Suprapubic skin (tissue), 4 donors: Measurements from ENCODE around the gene TGFBR3. TPM values are rescaled to one million over a fixed set of nuclear protein-coding genes. Genes with fewer than 3 reads are reported as not detected.

ENCODE experiments used
- DNase-seq, 2 donors: peaks; one replicate each; pipeline ENCODE4 v3.0.0-alpha.2; 2019; ENCODE audit warnings: low spot score in 2 of 2
- H3K27ac ChIP-seq: fragments of 200-600 bp; sonication (generic); one replicate; pipeline ENCODE4 v1.5.1; 2019
- H3K27me3 ChIP-seq: fragments of 200-600 bp; sonication (generic); one replicate; pipeline ENCODE4 v1.5.1; 2019
- H3K36me3 ChIP-seq: fragments of 200-600 bp; sonication (generic); one replicate; pipeline ENCODE4 v1.5.1; 2019
- H3K4me1 ChIP-seq: fragments of 200-600 bp; sonication (generic); one replicate; pipeline ENCODE4 v1.5.1; 2019
- H3K4me3 ChIP-seq: fragments of 200-600 bp; sonication (generic); one replicate; pipeline ENCODE4 v1.5.1; 2019; ENCODE audit warnings: mild to moderate bottlenecking
- H3K9me3 ChIP-seq: fragments of 200-600 bp; sonication (generic); one replicate; pipeline ENCODE4 v1.5.1; 2019
- CTCF ChIP-seq, 2 donors: fragments of 200-600 bp in 1 of 2; fragments of 450-650 bp in 1 of 2; sonication (generic) in 1 of 2; IDR thresholded peaks; one replicate each; pipeline ENCODE4 v1.5.1; 2016 to 2019; ENCODE audit warnings: antibody characterized with exemption in 2 of 2, mild to moderate bottlenecking in 1 of 2, moderate library complexity in 1 of 2
- EP300 ChIP-seq: sonication (generic); formaldehyde crosslinking; IDR thresholded peaks from one replicate; pipeline ENCODE4 v1.6.1; 2017; ENCODE audit warnings: antibody characterized with exemption
- POLR2A ChIP-seq, 2 donors: fragments of 450-650 bp; IDR thresholded peaks; one replicate each; pipeline ENCODE4 v1.6.1; 2017; ENCODE audit warnings: antibody characterized with exemption in 2 of 2, mild to moderate bottlenecking in 2 of 2, moderate library complexity in 2 of 2
- POLR2AphosphoS5 ChIP-seq, 3 donors: sonication (generic); formaldehyde crosslinking; IDR thresholded peaks; one replicate each; pipeline ENCODE4 v1.6.1; 2017; ENCODE audit warnings: antibody characterized with exemption in 3 of 3
- WGBS: methylation state at CpG from one replicate; pipeline ENCODE4 v1.1.5; 2018; 5-methylcytosine and 5-hydroxymethylcytosine counted together
- total RNA-seq, 4 donors: library from RNA; depleted of rRNA; stranded (reverse); fragments of >200 nt; gene quantifications; one replicate each; pipeline ENCODE4 v1.1.0, GENCODE V29; 2016

Gene TGFBR3
- total RNA-seq, 4 donors from 2014 or later, result 91.3 to 131 (median 114) TPM

- no peak overlapping the region for H3K4me3 ChIP-seq
- H3K27me3 ChIP-seq, result no peaks in the 10 kb centered on the region
- DNase-seq, result no peak
- H3K9me3 ChIP-seq, result no peaks in the 10 kb centered on the region
- TF ChIP-seq EP300 (no peak), POLR2AphosphoS5 (IDR thresholded peaks at IDR 0.05) (no peak), POLR2A (IDR thresholded peaks at IDR 0.05) (no peak), CTCF (IDR thresholded peaks at IDR 0.05) (no peak)
- H3K36me3 ChIP-seq, result no peaks in the 10 kb centered on the region
- peaks cover 71% of the 10 kb centered on the region for H3K4me1 ChIP-seq
- 36% methylated on average over 4 of the region's 4 CpGs for WGBS
- peak overlapping the region; percentile 36 for H3K27ac ChIP-seq
Observed at GRCh38 chr1:91781371-91781825, 104.6 kb downstream of the TGFBR3 start.

GRCh38 chr1:91779548-91780021 is 106.4 kb downstream of the TGFBR3 start:
- 82% methylated on average over 2 of the region's 2 CpGs for WGBS
- H3K4me1 ChIP-seq, result peaks cover 79% of the 10 kb centered on the region
- no peak for TF ChIP-seq EP300
- TF ChIP-seq CTCF (IDR thresholded peaks at IDR 0.05), result no peak
- no peaks in the 10 kb centered on the region for H3K9me3 ChIP-seq
- no peak overlapping the region for H3K4me3 ChIP-seq
- no peak overlapping the region for H3K27ac ChIP-seq
- H3K36me3 ChIP-seq, result no peaks in the 10 kb centered on the region
- H3K27me3 ChIP-seq, result no peaks in the 10 kb centered on the region
- DNase-seq, result no peak

GRCh38 chr1:91778964-91779363 is 107.0 kb downstream of the TGFBR3 start:
- H3K9me3 ChIP-seq, result no peaks in the 10 kb centered on the region
- no peak for DNase-seq
- TF ChIP-seq POLR2AphosphoS5 (IDR thresholded peaks at IDR 0.05), result no peak
- TF ChIP-seq POLR2A (IDR thresholded peaks at IDR 0.05), result no peak
- TF ChIP-seq EP300, result no peak
- no peak for TF ChIP-seq CTCF (IDR thresholded peaks at IDR 0.05)

GRCh38 chr1:91777630-91778300 is 108.2 kb downstream of the TGFBR3 start:
- Histone ChIP-seq H3K27me3 (no peaks in the 10 kb centered on the region), H3K27ac (peak overlapping the region; percentile 2), H3K4me3 (no peak overlapping the region), H3K4me1 (peaks cover 62% of the 10 kb centered on the region), H3K36me3 (no peaks in the 10 kb centered on the region), H3K9me3 (no peaks in the 10 kb centered on the region)
- DNase-seq, result no peak
- TF ChIP-seq CTCF (IDR thresholded peaks at IDR 0.05), result no peak
- no peak for TF ChIP-seq POLR2AphosphoS5 (IDR thresholded peaks at IDR 0.05)
- TF ChIP-seq EP300, result no peak
- TF ChIP-seq POLR2A (IDR thresholded peaks at IDR 0.05), result no peak
- 62% methylated on average over 10 of the region's 10 CpGs for WGBS

More at GRCh38 chr1:91778964-91779363, 107.0 kb downstream of the TGFBR3 start:
- peaks cover 73% of the 10 kb centered on the region for H3K4me1 ChIP-seq
- H3K4me3 ChIP-seq, result no peak overlapping the region
- H3K36me3 ChIP-seq, result no peaks in the 10 kb centered on the region
- no peaks in the 10 kb centered on the region for H3K27me3 ChIP-seq
- WGBS, result 81% methylated on average over 5 of the region's 5 CpGs
- no peak overlapping the region for H3K27ac ChIP-seq

GRCh38 chr1:91777196-91777595 is 108.8 kb downstream of the TGFBR3 start:
- 26% methylated on average over 1 of the region's 1 CpG for WGBS
- TF ChIP-seq EP300, result no peak
- TF ChIP-seq POLR2A (IDR thresholded peaks at IDR 0.05), result no peak
- TF ChIP-seq POLR2AphosphoS5 (IDR thresholded peaks at IDR 0.05), result no peak
- no peak for TF ChIP-seq CTCF (IDR thresholded peaks at IDR 0.05)
- Histone ChIP-seq H3K4me1 (peaks cover 59% of the 10 kb centered on the region), H3K27ac (peak overlapping the region; percentile 24), H3K4me3 (no peak overlapping the region), H3K9me3 (no peaks in the 10 kb centered on the region), H3K27me3 (no peaks in the 10 kb centered on the region), H3K36me3 (no peaks in the 10 kb centered on the region)
- no peak for DNase-seq
